Dedifferentiated amniotic fluid mesenchymal stem cell (primary cell): ENCODE measurements around the gene GLRX3.
A peak's percentile ranks its signal among the peaks of the same experiment; 100 is the strongest.
"Not testable (repeated sequence)": the region's sequence is repeated elsewhere in the genome, so short reads cannot be mapped to it uniquely, and the experiment has no call there.

Experiments
- DNase-seq: peaks from one replicate; pipeline ENCODE4 v3.0.0-alpha.2; 2016; ENCODE audit errors: extremely low spot score

Gene GLRX3

GRCh38 chr10:130189608-130190054 lies 53.4 kb downstream of the GLRX3 start:
- no peak for DNase-seq

- DNase-seq, result peak; percentile 69
These were observed 54.0 kb downstream of the GLRX3 start for GRCh38 chr10:130190055-130190736.

- DNase-seq, result no peak
These were observed 54.5 kb downstream of the GLRX3 start for GRCh38 chr10:130190737-130191115.

GRCh38 chr10:130191380-130191779 lies 55.2 kb downstream of the GLRX3 start:
- no peak for DNase-seq

GRCh38 chr10:130192276-130192848 lies 56.2 kb downstream of the GLRX3 start:
- DNase-seq, result no peak

GRCh38 chr10:130193033-130193432 lies 56.8 kb downstream of the GLRX3 start:
- no peak for DNase-seq

GRCh38 chr10:130193493-130194193 lies 57.5 kb downstream of the GLRX3 start:
- DNase-seq, result no peak

GRCh38 chr10:130194194-130194990 lies 58.2 kb downstream of the GLRX3 start:
- DNase-seq, result no peak

- no peak for DNase-seq
These were observed 58.9 kb downstream of the GLRX3 start for GRCh38 chr10:130194991-130195645.

- DNase-seq, result no peak
These were observed 59.6 kb downstream of the GLRX3 start for GRCh38 chr10:130195746-130196294.

GRCh38 chr10:130196511-130197487 lies 60.6 kb downstream of the GLRX3 start:
- DNase-seq, result no peak

GRCh38 chr10:130198651-130199050 lies 62.5 kb downstream of the GLRX3 start:
- DNase-seq, result no peak

GRCh38 chr10:130200179-130201042 lies 64.2 kb downstream of the GLRX3 start:
- DNase-seq, result no peak

- no peak for DNase-seq
These were observed 64.8 kb downstream of the GLRX3 start for GRCh38 chr10:130201043-130201380.

GRCh38 chr10:130202150-130202549 lies 66.0 kb downstream of the GLRX3 start:
- DNase-seq, result not testable (repeated sequence)

GRCh38 chr10:130202984-130203621 lies 66.9 kb downstream of the GLRX3 start:
- DNase-seq, result no peak

- no peak for DNase-seq
These were observed 67.4 kb downstream of the GLRX3 start for GRCh38 chr10:130203626-130204025.

GRCh38 chr10:130206216-130206737 lies 70.1 kb downstream of the GLRX3 start:
- no peak for DNase-seq

- DNase-seq, result no peak
These were observed 71.0 kb downstream of the GLRX3 start for GRCh38 chr10:130207205-130207604.
